GM18511 (cell line): ENCODE data around the gene S100P.
"Not testable (repeated sequence)": the region's sequence is repeated elsewhere in the genome, so short reads cannot be mapped to it uniquely, and the experiment has no call there.

Source experiments
- ATAC-seq: cut with Tn5 transposase; IDR thresholded peaks from one replicate; pipeline ENCODE4 v1.9.1; 2021; ENCODE audit warnings: mild to moderate bottlenecking, moderate library complexity; ENCODE audit not compliant: unreplicated experiment

S100P gene

DNA sequence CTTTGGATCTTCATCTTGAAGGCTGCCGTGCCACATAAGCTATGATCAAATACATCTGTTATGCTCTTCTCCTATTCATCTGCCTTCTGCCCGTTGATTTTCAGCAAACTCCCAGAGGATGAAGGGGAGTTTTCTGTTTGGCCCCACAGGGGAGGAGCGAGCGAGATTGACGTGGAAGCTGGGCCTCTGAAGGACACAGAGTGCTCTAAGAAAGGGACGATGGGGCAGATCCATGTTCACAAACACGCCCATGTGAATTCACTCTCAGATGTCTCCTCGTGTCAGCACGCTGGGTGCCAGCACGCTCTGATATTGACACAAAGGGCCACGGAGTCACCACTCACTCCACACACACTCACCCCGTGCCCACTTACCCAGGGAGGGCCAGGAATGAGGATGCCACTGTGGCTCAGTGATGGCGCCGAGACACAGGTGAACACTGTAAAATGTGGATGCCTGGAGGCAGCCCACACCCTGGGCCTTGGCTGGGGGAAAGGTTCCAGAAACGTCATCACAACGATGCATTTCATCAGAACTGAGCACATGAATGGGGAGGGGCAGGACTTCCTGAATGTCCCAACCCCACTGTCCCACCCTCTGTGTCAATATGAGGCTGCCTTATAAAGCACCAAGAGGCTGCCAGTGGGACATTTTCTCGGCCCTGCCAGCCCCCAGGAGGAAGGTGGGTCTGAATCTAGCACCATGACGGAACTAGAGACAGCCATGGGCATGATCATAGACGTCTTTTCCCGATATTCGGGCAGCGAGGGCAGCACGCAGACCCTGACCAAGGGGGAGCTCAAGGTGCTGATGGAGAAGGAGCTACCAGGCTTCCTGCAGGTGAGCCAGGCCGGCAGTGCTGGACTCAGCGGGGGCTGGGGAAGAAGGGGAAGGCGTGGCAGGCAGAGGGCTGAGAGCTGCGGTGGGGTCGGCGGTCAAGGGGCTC is at the start of gene S100P:
Gene S100P, plus strand, starts transcription at position 648 of the 946 bp plus-strand sequence. Its CDS starts 55 bp downstream, at position 703.
- no peak for ATAC-seq

DNA sequence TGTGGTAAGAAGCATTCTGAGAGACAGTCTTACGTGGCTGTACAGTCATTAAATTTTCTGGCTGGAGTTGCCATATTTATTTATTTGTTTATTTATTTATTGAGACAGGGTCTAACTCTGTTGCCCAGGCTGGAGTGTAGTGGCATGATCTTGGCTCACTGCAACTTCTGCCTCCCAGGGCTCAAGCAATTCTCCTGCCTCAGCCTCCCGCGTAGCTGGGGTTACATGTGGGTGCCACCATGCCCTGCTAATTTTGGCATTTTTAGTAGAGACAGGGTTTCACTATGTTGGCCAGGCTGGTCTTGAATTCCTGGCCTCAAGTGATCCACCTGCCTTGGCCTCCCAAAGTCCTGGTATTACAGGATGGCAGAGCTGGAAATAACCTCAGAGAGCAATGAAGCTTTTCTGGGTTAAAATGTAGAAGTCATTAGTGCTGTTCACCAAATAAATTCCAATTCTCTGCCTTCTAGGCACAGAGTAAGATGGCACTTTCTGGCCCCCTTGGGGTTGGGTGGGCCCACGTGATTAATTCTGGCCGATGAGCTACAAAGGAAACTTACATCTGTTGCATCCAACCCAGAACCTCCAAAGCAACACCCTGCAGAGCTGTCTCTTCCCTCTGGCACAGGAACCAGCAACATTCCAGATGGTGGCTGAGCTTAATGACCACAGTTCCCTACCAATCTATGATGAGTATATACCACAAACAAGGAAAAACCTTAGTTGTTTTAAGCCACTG is 48.7 kb upstream of the S100P start:
- ATAC-seq = no peak

- no peak for ATAC-seq
Measured at GRCh38 chr4:6647169-6647568, 46.5 kb upstream of the S100P start.

- no peak for ATAC-seq
Measured at GRCh38 chr4:6647582-6648230, 46.0 kb upstream of the S100P start.

DNA sequence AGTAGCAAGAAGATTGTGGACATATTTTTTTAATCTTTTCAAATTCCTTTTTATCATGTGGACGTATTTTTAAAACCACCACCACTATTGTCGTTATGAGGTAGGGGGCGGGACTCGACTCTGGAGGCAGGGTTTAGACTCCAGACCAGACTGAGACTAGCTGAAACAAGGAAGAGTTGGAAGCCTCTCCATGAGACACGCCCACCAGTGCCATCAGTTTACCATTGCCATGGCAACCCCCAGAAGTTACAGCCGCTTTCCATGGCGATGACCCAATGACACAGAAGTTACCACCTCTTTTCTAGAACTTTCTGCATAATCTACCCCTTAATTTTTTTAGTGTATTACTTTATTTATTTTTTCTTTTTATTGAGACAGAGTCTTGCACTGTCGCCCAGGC is 44.5 kb upstream of the S100P start:
- ATAC-seq = no peak

DNA sequence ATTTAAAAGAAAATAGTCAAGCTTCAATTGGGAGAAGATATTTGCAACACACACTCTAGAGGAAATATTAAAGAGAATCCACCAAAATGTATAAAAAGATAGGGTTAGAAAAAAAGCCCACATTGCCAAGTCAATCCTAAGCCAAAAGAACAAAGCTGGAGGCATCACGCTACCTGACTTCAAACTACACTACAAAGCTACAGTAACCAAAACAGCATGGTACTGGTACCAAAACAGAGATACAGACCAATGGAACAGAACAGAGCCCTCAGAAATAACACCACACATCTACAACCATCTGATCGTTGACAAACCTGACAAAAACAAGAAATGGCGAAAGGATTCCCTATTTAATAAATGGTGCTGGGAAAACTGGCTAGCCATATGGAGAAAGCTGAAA is 39.5 kb upstream of the S100P start:
- not testable (repeated sequence) for ATAC-seq

DNA sequence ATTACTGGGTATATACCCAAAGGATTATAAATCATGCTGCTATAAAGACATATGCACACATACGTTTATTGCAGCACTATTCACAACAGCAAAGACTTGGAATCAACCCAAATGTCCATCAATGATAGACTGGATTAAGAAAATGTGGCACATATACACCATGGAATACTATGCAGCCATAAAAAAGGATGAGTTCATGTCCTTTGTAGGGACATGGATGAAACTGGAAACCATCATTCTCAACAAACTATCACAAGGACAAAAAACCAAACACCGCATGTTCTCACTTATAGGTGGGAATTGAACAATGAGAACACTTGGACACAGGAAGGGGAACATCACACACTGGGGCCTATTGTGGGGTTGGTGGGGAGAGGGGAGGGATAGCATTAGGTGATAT is 38.4 kb upstream of the S100P start:
- ATAC-seq = not testable (repeated sequence)

DNA sequence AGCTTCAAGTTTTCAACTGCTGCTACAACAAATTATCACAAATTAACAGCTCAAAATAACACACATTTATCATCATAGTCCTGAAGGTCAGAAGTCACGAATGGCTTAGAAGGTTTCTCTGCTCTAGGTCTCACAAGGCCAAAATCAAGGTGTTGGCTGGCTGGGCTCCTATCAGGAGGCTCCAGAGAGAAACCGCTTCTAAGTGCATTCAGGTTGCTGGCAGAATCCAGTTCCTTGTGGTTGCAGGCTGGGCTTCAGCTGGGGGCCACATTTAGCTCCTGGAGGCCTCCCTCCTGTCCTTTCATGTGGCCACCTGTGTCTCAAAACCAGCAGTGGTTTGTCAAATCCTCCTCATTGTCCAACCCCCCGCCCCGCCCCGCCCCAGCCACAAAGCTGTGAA is 37.8 kb upstream of the S100P start:
- no peak for ATAC-seq

DNA sequence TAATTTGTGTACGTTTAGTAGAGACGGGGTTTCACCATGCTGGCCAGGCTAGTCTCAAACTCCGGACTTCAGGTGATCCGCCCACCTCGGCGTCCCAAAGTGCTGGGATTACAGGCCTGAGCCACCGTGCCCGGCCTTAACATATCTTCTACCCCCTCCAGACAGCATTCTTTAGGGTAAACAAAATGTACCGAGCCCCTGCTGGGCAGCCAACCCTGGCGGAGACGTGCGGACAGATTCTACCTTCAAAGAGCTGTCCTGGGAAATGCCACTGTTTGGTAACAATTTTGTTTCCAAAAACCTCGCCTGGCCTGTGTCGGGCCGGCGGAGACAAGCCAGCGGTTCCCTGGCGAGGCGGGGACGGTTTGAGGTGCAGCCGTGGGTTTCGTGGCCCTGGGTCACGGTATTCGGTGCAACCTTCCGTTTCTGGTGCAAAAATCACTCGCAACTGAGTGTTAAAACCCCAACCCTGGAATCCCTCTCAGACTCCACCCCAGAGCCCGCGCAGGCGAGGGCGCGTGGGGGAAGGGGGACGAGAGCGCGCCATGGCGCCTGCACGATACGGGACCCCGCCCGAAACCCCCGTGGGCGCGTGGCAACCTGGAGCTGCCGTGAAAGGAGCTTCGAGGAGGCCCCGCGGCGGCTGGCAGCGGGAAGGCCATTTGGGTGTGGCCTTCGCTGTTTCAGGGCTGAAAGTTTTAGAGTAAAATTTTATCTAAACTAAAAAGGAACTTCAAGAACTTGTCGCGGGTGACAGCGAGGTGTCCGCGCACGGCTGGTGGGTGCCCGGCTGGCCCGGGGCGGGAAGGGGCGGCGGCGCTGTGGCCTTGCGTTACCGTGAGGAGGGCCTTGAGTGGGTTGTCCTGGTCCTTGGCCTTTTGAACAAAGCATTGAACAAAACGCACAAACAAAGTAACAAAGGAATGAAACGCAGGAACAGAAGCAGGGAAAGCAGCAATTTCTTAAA is 36.2 kb upstream of the S100P start:
- ATAC-seq = no peak

- ATAC-seq = no peak
Measured at GRCh38 chr4:6658209-6658595, 35.5 kb upstream of the S100P start.

DNA sequence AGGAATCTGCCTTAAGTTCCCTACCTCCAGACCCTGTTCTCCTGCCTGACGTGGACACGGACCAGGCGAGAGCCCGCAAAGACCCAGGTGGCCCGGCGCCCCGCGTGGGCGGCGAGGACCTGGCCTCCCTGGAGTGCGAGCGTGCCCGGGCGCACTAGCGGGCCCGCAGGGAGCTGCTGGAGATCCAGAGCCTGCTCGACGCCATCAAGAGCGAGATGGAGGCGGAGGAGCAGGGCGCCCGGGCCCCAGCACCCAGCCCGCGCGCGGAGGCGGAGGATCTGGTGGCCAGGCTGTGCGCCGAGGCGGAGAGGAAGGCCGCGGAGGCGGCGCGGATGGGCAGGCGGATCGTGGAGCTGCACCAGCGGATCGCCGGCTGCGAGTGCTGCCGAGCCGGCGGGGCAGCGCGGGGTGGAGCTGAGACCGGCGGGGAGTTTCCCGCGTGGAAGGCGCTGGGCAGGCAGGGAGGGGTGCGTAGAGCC is 35.0 kb upstream of the S100P start:
- no peak for ATAC-seq

GRCh38 chr4:6659897-6660296 is 33.8 kb upstream of the S100P start:
- ATAC-seq = no peak

- no peak for ATAC-seq
Measured at GRCh38 chr4:6660430-6660829, 33.2 kb upstream of the S100P start.

DNA sequence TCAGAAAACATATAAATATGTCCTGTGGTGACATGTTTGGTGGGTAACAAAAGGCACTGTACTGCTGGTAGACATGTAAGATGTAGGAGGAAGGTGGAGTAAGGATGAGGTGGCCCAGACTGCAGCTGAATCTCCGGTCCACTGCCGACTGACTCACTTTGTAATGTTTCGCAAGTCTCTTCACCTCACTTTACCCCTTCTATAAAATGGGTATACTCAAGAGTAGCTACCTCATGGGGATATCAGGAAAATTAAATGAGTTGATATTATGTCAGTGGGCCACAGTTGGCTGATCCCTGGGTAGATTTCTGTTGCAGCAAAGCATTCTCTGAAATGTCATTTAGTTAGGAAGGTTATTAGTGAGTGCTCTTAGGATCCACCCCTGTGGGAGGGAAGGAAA is 31.1 kb upstream of the S100P start:
- ATAC-seq = no peak

DNA sequence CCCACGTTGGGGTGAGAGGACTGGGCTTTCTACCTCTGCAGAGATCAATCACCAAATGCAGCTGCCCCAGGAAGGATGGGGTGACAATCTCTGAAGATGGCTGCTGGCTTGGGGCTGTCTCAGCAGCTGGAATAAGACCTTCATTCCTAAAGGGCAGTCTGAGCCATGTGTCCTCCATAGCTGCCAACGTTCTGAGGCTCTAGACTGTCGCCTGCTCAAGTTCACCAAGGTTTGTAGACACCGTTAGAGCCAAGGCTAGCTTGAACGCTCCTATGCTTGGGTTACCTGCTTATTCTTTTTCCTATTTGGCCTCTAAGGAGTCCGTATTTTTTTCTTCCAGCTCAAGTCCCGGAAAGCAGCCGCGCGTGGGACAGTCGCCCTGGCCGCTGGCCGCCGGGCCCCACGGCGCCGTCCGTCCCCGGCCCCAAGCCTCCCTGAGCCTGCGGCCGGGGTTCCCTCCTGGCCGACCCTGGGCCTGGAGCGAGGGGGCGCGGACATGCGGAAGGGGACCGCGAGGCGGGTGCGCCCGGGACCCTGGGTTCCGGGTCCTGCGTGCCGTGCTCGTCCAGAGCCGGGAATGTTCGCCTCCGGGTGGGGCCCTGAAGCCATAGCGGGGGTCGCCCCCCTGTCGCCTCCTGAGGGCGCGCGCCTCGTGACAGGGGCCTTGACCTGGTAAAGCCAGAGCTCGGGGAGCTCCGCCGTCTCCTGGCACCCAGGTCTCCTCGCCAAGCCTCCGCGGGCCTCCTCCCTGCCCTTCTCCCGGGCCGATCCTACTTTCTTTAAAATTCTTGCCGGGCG is 29.9 kb upstream of the S100P start:
- no peak for ATAC-seq

- ATAC-seq = no peak
Measured at GRCh38 chr4:6665320-6665654, 28.4 kb upstream of the S100P start.

DNA sequence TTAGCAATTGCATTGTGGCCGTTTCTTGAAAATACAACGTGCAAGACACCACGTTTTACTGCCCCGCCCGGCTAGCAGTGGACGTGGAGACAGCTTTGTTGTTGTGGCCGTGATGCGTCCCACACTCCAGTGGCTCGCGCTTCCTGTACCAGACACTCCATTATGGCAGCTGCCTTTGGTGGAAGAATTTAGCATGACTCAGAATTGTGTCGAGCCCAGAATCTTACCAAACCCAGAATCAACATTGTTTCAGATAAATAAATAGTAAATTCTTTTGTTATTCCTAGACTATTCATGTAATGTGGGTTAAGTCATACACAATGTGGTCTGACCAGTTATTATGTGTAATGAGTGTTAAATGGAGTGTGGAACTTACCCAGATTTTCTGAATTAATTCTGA is 25.3 kb upstream of the S100P start:
- no peak for ATAC-seq

GRCh38 chr4:6671648-6672047 is 22.0 kb upstream of the S100P start:
- no peak for ATAC-seq

DNA sequence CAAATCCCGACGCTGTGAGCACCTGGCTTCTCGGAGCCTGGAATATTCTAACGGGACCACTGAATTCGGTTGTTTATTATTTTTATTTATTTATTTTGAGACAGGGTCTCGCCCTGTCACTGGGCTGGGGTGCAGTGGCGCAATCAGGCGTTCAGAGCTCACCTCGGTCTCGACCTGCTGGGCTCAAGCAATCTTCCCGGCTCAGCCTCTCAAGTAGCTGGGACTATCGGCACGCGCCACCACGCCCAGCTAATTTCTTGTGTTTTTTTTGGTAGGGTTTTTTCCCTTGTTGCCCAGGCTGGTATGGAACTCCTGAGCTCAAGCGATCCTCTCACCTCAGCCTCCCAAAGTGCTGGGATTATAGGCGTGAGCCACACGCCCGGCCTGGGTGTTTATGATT is 21.5 kb upstream of the S100P start:
- no peak for ATAC-seq
